ENCODE results near the gene SHISA5.

DNA sequence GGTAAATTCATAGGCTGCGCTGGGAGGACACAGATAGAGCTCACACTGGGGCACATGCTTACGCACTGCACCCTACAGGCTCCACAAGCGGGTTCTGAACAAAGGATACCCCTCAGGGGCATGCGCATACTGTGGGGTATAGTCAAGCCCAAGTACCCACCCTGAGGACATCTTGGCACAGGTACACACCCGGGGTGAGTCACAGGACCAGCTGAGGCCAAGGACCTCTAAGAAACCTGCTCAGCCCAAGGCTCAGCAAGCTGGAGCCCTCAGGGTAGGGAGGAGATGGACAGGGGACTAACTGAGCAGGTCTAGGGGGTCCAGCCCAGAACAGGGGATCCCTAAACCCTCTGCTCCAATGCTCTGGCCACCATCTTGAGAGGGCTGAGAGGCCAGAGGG, 3.3 kb downstream of the SHISA5 start:
- TF ChIP-seq, protein P1, sequence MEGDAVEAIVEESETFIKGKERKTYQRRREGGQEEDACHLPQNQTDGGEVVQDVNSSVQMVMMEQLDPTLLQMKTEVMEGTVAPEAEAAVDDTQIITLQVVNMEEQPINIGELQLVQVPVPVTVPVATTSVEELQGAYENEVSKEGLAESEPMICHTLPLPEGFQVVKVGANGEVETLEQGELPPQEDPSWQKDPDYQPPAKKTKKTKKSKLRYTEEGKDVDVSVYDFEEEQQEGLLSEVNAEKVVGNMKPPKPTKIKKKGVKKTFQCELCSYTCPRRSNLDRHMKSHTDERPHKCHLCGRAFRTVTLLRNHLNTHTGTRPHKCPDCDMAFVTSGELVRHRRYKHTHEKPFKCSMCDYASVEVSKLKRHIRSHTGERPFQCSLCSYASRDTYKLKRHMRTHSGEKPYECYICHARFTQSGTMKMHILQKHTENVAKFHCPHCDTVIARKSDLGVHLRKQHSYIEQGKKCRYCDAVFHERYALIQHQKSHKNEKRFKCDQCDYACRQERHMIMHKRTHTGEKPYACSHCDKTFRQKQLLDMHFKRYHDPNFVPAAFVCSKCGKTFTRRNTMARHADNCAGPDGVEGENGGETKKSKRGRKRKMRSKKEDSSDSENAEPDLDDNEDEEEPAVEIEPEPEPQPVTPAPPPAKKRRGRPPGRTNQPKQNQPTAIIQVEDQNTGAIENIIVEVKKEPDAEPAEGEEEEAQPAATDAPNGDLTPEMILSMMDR (IDR thresholded peaks at IDR 0.05 in 4 of 5, conservative IDR thresholded peaks at IDR 0.05 in 1 of 5): no peak
- no peak for TF ChIP-seq POLR2A (IDR thresholded peaks at IDR 0.05)

Measured in gastrocnemius medialis (tissue), 4 donors.